SU-DHL-6 (cell line): ENCODE data around the gene PLXDC1.

Source experiments
- H2AFZ ChIP-seq: fragments of 200-600 bp; sonication (generic); 2 replicates; pipeline ENCODE4 v1.6.1; 2014; ENCODE audit warnings: low read depth, mild to moderate bottlenecking, moderate library complexity, mixed read lengths, antibody characterized with exemption, low read length; ENCODE audit not compliant: severe bottlenecking
- H3F3A ChIP-seq: fragments of 200-600 bp; shearing (Covaris generic); 2 replicates; pipeline ENCODE4 v1.6.0; 2016; ENCODE audit warnings: antibody characterized with exemption, mild to moderate bottlenecking; ENCODE audit not compliant: insufficient read depth
- H3K27ac ChIP-seq: fragments of 200-600 bp; sonication (generic); 2 replicates; pipeline ENCODE4 v1.5.1; 2016; ENCODE audit warnings: low read depth, mild to moderate bottlenecking, low read length, moderate library complexity, mixed read lengths
- H3K27me3 ChIP-seq: fragments of 200-600 bp; sonication (generic), shearing (Covaris generic); 2 replicates; pipeline ENCODE4 v1.6.0; 2014; ENCODE audit warnings: mild to moderate bottlenecking, low read length
- H3K36me3 ChIP-seq: fragments of 200-600 bp; sonication (generic); 2 replicates; pipeline ENCODE4 v1.6.1; 2014; ENCODE audit warnings: mild to moderate bottlenecking, low read length, mixed read lengths
- H3K4me2 ChIP-seq: fragments of 300-600, 200-600 bp; shearing (Covaris generic), sonication (generic); 2 replicates; pipeline ENCODE4 v1.6.0; 2014; ENCODE audit warnings: low read length, low read depth, mild to moderate bottlenecking; ENCODE audit not compliant: poor library complexity, severe bottlenecking
- H3K4me3 ChIP-seq: fragments of 200-600 bp; sonication (generic); 2 replicates; pipeline ENCODE4 v1.5.1; 2014; ENCODE audit warnings: antibody characterized with exemption, low read length, mild to moderate bottlenecking, mixed read lengths; ENCODE audit not compliant: insufficient read depth, poor library complexity, severe bottlenecking
- H3K79me2 ChIP-seq: fragments of 200-600 bp; sonication (generic); 2 replicates; pipeline ENCODE4 v1.6.1; 2014; ENCODE audit warnings: mild to moderate bottlenecking, low read length, moderate library complexity; ENCODE audit not compliant: insufficient read depth
- H3K9ac ChIP-seq: fragments of 200-600 bp; sonication (generic); 2 replicates; pipeline ENCODE4 v1.7.0; 2014; ENCODE audit warnings: mild to moderate bottlenecking, low read length
- H3K9me2 ChIP-seq: fragments of 200-600 bp; sonication (generic); replicated peaks from 2 replicates; pipeline ENCODE4 v1.6.1; 2014; ENCODE audit warnings: low read length; ENCODE audit not compliant: insufficient read depth
- H3K9me3 ChIP-seq: fragments of 200-600 bp; sonication (generic); 2 replicates; pipeline ENCODE4 v1.6.1; 2014; ENCODE audit warnings: low read length, mixed read lengths; ENCODE audit not compliant: insufficient read depth
- H4K20me1 ChIP-seq: fragments of 200-600 bp; sonication (generic); 2 replicates; pipeline ENCODE4 v1.6.1; 2014; ENCODE audit warnings: low read depth, mild to moderate bottlenecking, antibody characterized with exemption, low read length, moderate library complexity, mixed read lengths
- EZH2phosphoT487 ChIP-seq: fragments of 200-600 bp; sonication (generic), shearing (Covaris generic); conservative IDR thresholded peaks from 2 replicates; pipeline ENCODE4 v1.6.1; 2018; ENCODE audit warnings: mild to moderate bottlenecking, antibody characterized with exemption, low read length, moderate library complexity, mixed read lengths
- TF ChIP-seq, protein P1 (sequence below): fragments of 200-600 bp; sonication (generic); IDR thresholded peaks from one replicate; pipeline ENCODE4 v1.5.1; 2017; ENCODE audit warnings: antibody characterized with exemption, mild to moderate bottlenecking, low read length, moderate library complexity; ENCODE audit not compliant: insufficient read depth, poor library complexity, severe bottlenecking

PLXDC1 gene

DNA sequence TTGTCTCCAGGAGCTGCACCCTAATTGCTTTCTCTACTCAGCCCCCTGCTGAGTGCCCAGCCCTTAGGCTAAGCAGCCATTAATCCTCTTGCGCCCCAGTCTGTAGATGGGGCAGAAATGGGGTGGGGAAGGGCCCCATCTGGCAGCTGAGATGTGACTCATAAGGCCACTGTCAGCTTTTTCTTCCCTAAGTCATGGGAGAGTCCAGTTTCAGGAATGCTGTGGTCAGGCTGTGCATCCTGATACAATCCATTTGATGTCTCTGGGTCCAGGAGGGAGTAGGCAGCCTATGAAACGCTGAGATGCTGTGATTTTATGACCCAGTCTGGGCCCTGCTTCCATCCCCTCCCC lies 12.3 kb downstream of the PLXDC1 start:
- no peaks in the 10 kb centered on the region for H3F3A ChIP-seq
- no peak for TF ChIP-seq EZH2phosphoT487
- TF ChIP-seq, protein P1, sequence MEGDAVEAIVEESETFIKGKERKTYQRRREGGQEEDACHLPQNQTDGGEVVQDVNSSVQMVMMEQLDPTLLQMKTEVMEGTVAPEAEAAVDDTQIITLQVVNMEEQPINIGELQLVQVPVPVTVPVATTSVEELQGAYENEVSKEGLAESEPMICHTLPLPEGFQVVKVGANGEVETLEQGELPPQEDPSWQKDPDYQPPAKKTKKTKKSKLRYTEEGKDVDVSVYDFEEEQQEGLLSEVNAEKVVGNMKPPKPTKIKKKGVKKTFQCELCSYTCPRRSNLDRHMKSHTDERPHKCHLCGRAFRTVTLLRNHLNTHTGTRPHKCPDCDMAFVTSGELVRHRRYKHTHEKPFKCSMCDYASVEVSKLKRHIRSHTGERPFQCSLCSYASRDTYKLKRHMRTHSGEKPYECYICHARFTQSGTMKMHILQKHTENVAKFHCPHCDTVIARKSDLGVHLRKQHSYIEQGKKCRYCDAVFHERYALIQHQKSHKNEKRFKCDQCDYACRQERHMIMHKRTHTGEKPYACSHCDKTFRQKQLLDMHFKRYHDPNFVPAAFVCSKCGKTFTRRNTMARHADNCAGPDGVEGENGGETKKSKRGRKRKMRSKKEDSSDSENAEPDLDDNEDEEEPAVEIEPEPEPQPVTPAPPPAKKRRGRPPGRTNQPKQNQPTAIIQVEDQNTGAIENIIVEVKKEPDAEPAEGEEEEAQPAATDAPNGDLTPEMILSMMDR = no peak
- H4K20me1 ChIP-seq = no peaks in the 10 kb centered on the region
- H3K9me2 ChIP-seq = no peaks in the 10 kb centered on the region
- H3K4me2 ChIP-seq = no peak overlapping the region
- H3K79me2 ChIP-seq = no peaks in the 10 kb centered on the region
- no peaks in the 10 kb centered on the region for H3K36me3 ChIP-seq
- no peak overlapping the region for H3K4me3 ChIP-seq
- no peak overlapping the region for H3K27ac ChIP-seq
- H2AFZ ChIP-seq = no peak overlapping the region
- no peaks in the 10 kb centered on the region for H3K27me3 ChIP-seq
- H3K9ac ChIP-seq = no peak overlapping the region
- no peaks in the 10 kb centered on the region for H3K9me3 ChIP-seq

DNA sequence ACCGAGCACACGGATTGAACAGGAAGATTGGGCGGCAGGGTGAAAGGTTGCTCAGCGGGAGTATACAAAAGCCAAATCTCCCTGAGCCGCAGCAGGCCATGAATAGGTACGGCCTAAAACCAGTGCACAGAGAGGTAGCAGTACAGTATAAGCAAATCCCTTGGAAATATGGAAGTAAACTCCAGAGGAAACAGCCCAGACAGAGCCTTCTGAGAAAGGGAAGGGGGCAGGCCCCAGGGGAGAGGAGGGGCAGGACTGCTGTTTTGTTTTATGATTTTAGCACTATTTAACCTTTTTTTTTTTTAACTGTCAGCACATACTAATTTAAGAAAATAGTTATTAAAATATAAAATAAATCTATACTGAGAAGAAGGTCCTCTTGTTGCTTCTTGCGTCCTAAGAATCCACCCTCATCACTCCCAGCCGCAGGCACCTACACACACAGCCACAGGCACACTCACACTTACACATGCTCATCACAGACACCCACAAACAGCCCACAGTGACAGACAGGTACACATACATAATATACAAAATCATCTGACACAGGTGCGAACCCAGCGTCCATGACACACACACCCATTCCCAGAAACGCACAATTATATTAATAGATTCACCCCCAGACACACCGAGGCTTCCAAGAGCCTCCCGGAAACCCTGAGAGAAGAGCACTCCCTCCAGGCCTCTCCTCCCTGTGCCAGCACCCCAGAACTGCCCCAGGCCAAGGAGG lies 12.8 kb downstream of the PLXDC1 start:
- no peaks in the 10 kb centered on the region for H3K27me3 ChIP-seq
- H3K4me3 ChIP-seq = no peak overlapping the region
- H3F3A ChIP-seq = no peaks in the 10 kb centered on the region
- no peaks in the 10 kb centered on the region for H3K36me3 ChIP-seq
- no peaks in the 10 kb centered on the region for H3K9me2 ChIP-seq
- H3K9ac ChIP-seq = no peak overlapping the region
- no peak overlapping the region for H3K4me2 ChIP-seq
- no peaks in the 10 kb centered on the region for H3K9me3 ChIP-seq
- no peaks in the 10 kb centered on the region for H4K20me1 ChIP-seq
- H3K79me2 ChIP-seq = no peaks in the 10 kb centered on the region
- H3K27ac ChIP-seq = no peak overlapping the region
- TF ChIP-seq, protein P1 = no peak
- no peak overlapping the region for H2AFZ ChIP-seq

DNA sequence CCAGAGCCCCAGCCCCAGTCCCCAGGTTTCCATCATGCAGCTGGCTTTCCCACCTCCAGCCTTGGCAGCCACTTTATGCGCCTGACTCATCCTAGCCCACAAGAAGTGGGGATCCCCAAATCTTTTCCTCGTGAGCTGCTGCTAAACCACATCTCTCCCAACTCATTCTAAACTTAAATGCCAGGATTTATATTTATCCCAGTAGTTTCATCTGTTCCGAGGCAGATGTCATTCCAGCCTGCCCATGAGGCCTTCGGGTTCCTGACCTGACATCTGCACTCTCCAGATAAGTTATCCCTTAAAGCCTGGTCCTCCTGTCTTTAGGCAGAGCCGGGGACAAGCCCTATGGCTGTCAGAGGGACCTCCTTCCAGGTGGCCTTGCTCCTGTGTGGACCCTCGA lies 16.6 kb downstream of the PLXDC1 start:
- TF ChIP-seq EZH2phosphoT487 = no peak
- TF ChIP-seq, protein P1 = no peak
- Histone ChIP-seq H3K9ac (no peak overlapping the region), H4K20me1 (no peaks in the 10 kb centered on the region), H3F3A (no peaks in the 10 kb centered on the region), H3K79me2 (no peaks in the 10 kb centered on the region), H3K9me2 (no peaks in the 10 kb centered on the region), H3K27me3 (no peaks in the 10 kb centered on the region), H3K36me3 (no peaks in the 10 kb centered on the region), H3K9me3 (no peaks in the 10 kb centered on the region), H2AFZ (no peak overlapping the region), H3K27ac (no peak overlapping the region), H3K4me2 (no peak overlapping the region), H3K4me3 (no peak overlapping the region)
